ENCODE measurements around the gene PHTF1.

DNA sequence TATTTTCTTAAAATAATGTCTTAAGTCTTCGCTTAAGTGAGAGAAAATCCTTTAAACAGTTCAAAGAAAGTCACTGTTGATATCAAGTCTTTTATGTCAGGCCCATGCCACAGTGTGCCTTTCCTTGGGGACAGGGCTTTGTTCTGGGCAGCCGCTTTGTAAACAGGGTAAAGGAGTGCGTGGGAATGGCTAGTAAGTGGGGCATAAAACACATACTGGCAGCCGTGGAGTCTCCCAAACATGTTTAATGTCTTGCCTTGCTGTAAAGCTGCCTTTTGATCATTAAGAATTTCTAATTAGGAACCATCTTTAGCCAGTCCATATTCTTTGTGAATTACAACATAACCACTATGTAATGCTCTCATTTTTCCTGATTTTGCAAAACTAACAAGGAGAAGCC, 99.7 kb downstream of the PHTF1 start:
- TF ChIP-seq, protein P1, sequence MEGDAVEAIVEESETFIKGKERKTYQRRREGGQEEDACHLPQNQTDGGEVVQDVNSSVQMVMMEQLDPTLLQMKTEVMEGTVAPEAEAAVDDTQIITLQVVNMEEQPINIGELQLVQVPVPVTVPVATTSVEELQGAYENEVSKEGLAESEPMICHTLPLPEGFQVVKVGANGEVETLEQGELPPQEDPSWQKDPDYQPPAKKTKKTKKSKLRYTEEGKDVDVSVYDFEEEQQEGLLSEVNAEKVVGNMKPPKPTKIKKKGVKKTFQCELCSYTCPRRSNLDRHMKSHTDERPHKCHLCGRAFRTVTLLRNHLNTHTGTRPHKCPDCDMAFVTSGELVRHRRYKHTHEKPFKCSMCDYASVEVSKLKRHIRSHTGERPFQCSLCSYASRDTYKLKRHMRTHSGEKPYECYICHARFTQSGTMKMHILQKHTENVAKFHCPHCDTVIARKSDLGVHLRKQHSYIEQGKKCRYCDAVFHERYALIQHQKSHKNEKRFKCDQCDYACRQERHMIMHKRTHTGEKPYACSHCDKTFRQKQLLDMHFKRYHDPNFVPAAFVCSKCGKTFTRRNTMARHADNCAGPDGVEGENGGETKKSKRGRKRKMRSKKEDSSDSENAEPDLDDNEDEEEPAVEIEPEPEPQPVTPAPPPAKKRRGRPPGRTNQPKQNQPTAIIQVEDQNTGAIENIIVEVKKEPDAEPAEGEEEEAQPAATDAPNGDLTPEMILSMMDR (optimal IDR thresholded peaks at IDR 0.05 in 1 of 3, IDR thresholded peaks at IDR 0.05 in 1 of 3, conservative IDR thresholded peaks at IDR 0.05 in 1 of 3; ENCODE audit: extremely low read depth in 1 of 3, insufficient read depth in 2 of 3, low read length in 3 of 3): no peak
- no peak for TF ChIP-seq EZH2 (IDR thresholded peaks at IDR 0.05; ENCODE audit: low read length)

Data from keratinocyte (primary cell).